ENCODE data around the gene TMEM132C. TPM values are rescaled to one million over a fixed set of nuclear protein-coding genes. Genes with fewer than 3 reads are reported as not detected.

Gene TMEM132C
- total and polyA plus RNA-seq, 2 of the 8 experiments (the other 6 are each of a cell fraction or from before 2014, with no cell fraction given), result 0.23 to 0.76 TPM

DNA sequence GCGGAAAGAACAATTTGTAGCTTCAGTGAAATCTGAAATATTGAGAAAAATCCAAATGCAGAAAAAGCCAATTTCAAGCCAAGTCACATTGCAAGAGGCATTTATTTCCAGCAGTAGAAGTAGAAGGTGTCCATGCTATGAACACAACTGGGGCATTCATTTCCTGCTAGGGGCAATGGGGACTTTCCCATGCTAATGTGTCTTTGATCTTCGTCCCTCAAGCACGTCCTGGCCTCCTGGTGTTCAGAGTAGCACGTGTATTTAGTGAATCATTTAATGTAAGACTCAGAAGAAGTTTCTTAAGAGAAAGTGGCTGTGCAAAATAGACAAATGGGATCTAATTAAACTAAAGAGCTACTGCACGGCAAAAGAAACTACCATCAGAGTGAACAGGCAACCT, 267.9 kb downstream of the TMEM132C start (continued):
- TF ChIP-seq TAF1 (IDR thresholded peaks at IDR 0.05; ENCODE audit: low read depth, low read length), result no peak
- no peak for TF ChIP-seq TAF7 (optimal IDR thresholded peaks at IDR 0.05; ENCODE audit: borderline replicate concordance, low read depth, low read length)
